OCI-LY1 (cell line): ENCODE data around the gene OIP5.

Source experiments
- EZH2 ChIP-seq: fragments of 200-600 bp; sonication (generic), shearing (Covaris generic); IDR thresholded peaks from 2 replicates; pipeline ENCODE4 v1.8.0; 2017; ENCODE audit warnings: borderline replicate concordance, mixed run types, mild to moderate bottlenecking, antibody characterized with exemption, low read length, moderate library complexity, mixed read lengths
- TF ChIP-seq, protein P1 (sequence below): fragments of 200-600 bp; sonication (generic), shearing (Covaris generic); IDR thresholded peaks from 2 replicates; pipeline ENCODE4 v1.5.1; 2017; ENCODE audit warnings: mild to moderate bottlenecking, antibody characterized with exemption, low read length, moderate library complexity, mixed read lengths

DNA sequence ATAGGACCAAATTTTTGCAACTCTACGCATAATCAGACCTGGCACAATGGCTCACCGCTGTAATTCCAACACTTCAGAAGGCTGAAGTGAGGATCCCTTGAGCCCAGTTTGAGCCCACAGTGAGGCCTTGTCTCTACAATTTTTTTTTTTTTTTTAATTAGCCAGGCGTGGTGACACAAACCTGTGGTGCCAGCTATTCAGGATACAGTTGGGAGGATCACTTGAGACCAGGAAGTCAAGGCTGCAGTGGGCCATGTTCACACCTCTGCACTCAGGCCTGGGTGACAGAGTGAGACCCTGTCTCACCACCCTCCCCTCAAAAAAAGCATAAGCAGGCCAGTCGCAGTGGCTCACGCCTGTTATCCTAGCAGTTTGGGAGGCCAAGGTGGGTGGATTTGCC is 24.7 kb downstream of the OIP5 start:
- TF ChIP-seq, protein P1, sequence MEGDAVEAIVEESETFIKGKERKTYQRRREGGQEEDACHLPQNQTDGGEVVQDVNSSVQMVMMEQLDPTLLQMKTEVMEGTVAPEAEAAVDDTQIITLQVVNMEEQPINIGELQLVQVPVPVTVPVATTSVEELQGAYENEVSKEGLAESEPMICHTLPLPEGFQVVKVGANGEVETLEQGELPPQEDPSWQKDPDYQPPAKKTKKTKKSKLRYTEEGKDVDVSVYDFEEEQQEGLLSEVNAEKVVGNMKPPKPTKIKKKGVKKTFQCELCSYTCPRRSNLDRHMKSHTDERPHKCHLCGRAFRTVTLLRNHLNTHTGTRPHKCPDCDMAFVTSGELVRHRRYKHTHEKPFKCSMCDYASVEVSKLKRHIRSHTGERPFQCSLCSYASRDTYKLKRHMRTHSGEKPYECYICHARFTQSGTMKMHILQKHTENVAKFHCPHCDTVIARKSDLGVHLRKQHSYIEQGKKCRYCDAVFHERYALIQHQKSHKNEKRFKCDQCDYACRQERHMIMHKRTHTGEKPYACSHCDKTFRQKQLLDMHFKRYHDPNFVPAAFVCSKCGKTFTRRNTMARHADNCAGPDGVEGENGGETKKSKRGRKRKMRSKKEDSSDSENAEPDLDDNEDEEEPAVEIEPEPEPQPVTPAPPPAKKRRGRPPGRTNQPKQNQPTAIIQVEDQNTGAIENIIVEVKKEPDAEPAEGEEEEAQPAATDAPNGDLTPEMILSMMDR = no peak
- TF ChIP-seq EZH2 = no peak
